HG03558 (cell line): Measurements from ENCODE around the gene MYCBPAP.

ENCODE experiments used
- ATAC-seq: cut with Tn5 transposase; IDR thresholded peaks from one replicate; pipeline ENCODE4 v1.9.1; 2021; ENCODE audit warnings: moderate number of reproducible peaks; ENCODE audit not compliant: unreplicated experiment; ENCODE audit errors: extremely low read depth

MYCBPAP gene, protein sequence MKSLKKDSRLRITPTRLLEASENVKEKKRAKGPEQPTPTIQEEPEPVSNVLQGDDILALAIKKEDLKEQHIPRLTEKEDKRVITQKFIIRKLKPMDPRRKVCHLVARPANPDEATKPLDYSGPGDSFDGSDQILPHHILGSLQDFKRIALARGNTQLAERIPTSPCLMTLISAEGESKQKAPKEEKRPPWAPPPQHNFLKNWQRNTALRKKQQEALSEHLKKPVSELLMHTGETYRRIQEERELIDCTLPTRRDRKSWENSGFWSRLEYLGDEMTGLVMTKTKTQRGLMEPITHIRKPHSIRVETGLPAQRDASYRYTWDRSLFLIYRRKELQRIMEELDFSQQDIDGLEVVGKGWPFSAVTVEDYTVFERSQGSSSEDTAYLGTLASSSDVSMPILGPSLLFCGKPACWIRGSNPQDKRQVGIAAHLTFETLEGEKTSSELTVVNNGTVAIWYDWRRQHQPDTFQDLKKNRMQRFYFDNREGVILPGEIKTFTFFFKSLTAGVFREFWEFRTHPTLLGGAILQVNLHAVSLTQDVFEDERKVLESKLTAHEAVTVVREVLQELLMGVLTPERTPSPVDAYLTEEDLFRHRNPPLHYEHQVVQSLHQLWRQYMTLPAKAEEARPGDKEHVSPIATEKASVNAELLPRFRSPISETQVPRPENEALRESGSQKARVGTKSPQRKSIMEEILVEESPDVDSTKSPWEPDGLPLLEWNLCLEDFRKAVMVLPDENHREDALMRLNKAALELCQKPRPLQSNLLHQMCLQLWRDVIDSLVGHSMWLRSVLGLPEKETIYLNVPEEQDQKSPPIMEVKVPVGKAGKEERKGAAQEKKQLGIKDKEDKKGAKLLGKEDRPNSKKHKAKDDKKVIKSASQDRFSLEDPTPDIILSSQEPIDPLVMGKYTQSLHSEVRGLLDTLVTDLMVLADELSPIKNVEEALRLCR

GRCh38 chr17:50507871-50508572, at the start of gene MYCBPAP:
TSS of gene MYCBPAP (plus strand) at chr17:50508439. CDS start at chr17:50508675, 236 bp downstream.
- no peak for ATAC-seq

DNA sequence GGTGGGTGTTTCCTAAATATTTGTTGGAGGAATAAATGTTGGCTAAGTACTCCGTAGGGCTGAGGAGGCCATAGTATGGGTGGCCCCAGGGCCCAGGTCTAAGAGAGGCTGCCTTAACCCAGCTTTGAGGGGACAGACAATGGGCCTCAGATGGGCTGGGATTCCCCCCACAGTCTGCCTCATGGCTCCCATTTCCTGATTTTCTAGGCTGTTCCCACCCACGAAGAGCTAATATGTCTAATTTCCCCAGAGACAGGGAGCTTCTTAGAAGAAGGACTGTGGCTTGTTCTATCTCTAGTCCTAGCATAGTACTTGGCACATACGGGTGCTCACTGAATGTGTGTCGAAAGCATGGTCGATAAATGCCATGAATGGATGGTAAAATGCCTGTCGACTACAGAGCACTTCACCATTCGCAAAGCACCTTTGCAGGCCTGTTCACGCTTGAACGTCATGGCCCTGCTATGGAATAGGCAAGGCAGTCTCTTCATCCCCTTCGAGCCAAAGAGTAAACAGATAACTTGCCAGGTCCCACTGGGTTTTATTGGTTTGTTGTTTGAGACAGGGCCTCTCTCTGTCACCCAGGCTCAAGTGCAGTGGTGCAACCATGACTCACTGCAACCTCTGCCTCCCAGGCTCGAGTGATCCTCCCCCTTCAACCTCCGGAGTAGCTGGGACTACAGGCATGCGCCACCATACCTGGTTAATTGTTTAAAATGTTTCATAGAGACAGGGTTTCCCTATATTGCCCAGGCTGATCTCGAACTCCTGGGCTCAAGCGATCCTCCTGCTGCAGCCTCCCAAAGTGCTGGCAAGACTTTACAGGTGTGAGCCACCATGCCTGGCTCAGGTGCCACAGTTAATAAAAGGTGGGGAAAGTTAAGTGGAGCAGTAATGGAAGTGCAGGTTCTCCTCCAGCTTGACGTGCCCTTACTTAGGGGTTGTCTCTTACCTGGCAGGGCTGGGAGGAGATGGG, 49.2 kb upstream of the MYCBPAP start:
- ATAC-seq = no peak

- ATAC-seq = no peak
Measured at GRCh38 chr17:50459756-50460155, 48.5 kb upstream of the MYCBPAP start.

DNA sequence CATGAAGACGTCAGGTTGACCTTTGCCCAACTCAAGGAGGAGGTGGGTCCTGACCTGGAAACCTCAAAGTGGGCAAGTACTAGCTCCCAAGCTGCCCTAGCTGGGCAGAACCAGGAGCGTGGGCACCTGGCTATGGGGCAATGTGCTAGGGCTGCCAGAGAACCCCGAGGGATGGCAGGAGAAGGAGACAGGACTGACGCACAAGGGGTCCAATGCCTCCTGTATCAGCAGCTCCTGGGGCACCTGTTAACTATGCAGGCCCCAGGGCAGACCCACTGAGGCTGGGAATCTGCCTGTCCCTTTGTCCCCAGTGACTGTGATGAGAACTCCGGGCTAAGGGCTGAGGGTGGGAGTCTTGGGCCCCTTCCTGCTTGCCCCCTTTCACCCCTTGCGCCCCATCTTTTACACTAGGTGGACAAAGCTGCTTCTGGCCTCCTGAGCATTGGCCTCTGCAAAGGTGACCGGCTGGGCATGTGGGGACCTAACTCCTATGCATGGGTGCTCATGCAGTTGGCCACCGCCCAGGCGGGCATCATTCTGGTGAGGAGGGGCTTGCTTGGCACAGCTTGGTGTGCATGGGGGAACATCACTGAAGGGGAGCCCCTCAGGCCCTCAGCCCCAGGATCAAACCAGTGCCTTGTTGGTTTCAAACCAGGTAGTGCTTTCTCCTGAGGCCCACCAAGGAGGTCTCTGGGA, 47.3 kb upstream of the MYCBPAP start:
- ATAC-seq = no peak

GRCh38 chr17:50461550-50462132, 46.6 kb upstream of the MYCBPAP start:
- ATAC-seq = no peak

- ATAC-seq = no peak
Measured at GRCh38 chr17:50462446-50462845, 45.8 kb upstream of the MYCBPAP start.

GRCh38 chr17:50464121-50464520, 44.1 kb upstream of the MYCBPAP start:
- no peak for ATAC-seq

- ATAC-seq = no peak
Measured at GRCh38 chr17:50464736-50465135, 43.5 kb upstream of the MYCBPAP start.

DNA sequence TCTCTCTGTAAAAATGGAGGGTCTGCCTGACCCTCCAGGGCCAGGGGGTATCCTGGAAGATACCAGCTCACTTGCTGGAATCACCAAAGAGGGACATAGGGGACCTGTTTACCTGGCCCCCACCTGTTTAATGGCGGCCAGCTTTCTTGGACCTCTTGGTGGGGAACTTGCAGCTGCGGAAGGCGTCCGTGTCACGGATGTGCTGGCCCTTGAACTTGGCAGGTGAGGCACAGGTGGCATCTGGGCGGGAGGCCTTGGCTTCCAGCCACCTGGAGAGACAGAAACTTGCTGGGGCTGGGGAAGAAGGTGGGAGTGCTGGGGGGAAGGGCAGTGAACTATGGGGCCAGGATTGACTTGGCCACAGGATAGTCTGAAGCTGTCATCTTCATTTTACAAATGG, 43.1 kb upstream of the MYCBPAP start:
- no peak for ATAC-seq

DNA sequence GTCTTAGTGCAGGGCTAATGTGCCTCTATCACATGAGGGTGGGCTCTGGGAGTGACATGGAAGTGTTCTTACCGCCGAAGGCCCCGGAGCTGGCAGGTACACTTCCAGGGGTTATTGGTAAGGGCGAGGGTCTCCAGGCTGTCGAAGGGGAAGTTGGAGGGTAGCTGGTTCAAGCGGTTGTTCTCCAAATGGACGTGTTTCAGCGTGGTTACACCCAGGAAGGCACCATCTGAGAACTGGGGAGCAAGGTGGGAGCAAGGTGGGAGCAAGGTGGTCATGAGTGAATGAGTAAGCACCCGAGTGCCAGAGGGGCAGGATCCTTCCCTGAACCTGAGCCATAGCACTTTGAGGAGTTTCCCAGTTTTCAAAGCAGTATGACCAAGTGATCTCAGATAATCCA, 42.6 kb upstream of the MYCBPAP start:
- no peak for ATAC-seq

DNA sequence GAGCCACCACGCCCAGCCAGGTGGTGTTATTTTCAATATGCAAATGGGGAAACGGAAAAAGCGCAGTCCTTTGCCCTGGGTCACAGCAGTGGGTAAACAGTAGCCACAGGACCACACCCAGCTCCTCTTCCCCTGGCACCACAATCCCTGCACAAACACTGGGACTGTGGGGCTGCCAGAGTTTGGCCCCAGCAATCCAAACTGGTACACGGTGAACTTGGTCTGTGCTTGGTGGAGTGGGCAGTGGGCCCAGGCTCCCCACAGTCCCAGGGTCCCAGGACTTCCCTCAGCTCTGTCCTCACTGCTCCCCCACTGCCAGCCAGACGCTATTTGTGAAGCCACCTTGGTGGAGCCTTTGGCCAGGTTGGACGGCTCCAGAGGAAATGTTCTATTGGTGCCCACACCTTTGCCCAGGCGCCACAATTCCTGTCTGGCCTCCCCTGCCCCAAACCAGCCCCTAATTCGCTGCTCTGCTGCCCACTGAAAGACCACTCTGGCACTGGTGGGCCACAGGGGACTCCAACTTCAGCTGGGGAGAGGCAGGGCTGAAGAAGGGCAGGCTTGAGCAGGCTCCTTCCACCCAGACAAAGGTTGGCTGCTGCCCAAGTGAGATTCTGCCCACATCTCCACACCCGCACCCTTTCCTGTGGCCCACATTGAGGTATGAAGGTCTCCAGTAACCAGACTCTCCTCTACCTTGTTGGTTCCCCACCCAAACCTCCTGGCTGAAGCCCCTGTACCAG, 41.7 kb upstream of the MYCBPAP start:
- ATAC-seq = no peak

DNA sequence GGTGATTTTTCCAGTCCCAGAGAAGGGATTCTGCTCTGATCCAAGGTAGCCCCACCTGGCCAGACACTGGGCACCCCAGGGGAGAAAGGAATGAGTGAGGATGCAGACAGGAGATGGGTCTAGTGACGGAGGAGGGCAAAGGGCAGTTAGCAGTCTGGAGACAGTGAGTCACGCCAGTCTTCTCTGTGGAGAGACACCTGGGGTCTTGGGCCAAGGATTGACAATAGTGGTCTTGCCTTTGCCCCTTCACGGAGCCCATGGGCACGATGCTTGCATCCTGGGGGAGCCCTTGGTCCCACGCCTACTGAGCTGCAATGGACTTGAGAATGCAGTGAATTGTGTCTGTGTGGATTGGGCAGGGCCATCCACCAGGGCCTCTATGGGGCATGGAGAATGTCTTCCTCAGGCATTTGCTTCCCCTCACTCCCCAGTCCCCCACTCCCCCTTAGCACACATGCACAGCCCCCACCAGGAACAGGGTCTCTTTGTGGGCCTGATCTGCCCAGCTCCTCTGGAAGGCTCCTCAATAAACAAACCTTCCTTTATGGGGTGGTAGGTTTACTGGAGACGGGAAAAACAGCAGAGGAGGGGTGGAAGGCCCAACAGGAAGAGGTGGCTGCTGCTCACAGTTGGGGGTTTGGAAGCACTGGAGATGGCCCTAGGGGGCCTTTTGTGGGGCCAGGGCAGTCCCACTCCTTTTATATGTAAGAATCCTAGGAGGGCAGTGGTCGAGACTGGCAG, 41.0 kb upstream of the MYCBPAP start:
- ATAC-seq = no peak

GRCh38 chr17:50467855-50468303, 40.4 kb upstream of the MYCBPAP start:
- no peak for ATAC-seq

GRCh38 chr17:50468304-50469207, 39.7 kb upstream of the MYCBPAP start, which contains the start of gene CHAD:
TSS of gene CHAD (minus strand) at chr17:50468880. CDS start at chr17:50468813, 67 bp downstream.
- no peak for ATAC-seq

DNA sequence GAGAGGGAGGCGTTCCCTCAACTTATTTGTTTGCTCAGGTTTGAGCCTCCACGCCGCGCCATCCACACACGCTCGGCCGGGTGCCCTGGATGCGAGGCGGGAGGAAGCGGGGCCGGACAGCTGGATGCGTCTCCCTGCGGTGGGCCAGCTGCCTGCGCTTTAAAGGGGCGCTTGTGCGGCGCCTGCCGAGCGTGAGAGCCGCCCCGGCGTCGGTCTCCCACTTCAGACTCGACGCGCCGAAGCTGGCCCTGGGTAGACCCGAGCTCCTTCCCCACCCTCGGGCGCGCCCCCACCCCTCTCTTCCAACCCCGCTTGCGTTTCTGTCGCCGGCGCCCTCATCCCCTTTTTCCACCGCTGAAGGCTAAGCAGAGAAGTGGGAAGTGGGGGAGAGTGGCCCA, 39.0 kb upstream of the MYCBPAP start:
- ATAC-seq = no peak
